ENCODE data around the gene GPR152.
"Not testable (repeated sequence)": the region's sequence is repeated elsewhere in the genome, so short reads cannot be mapped to it uniquely, and the experiment has no call there.

GPR152 gene

GRCh38 chr11:67407688-67408163 is 44.8 kb downstream of the GPR152 start:
- no peak for DNase-seq

GRCh38 chr11:67406969-67407687 is 45.4 kb downstream of the GPR152 start:
- DNase-seq: no peak

- DNase-seq: no peak
Observed at GRCh38 chr11:67406420-67406968, 46.0 kb downstream of the GPR152 start.

GRCh38 chr11:67405688-67406339 is 46.7 kb downstream of the GPR152 start:
- DNase-seq: no peak

- no peak for DNase-seq
Observed at GRCh38 chr11:67405196-67405567, 47.3 kb downstream of the GPR152 start.

- DNase-seq: no peak
Observed at GRCh38 chr11:67404515-67405195, 47.9 kb downstream of the GPR152 start.

- not testable (repeated sequence) for DNase-seq
Observed at GRCh38 chr11:67403085-67403484, 49.4 kb downstream of the GPR152 start.

GRCh38 chr11:67402192-67402839 is 50.2 kb downstream of the GPR152 start:
- DNase-seq: not testable (repeated sequence)

- DNase-seq: peak; percentile 90
Observed at GRCh38 chr11:67401495-67402191, 50.9 kb downstream of the GPR152 start, which contains the start of gene PPP1CA. TSS of gene PPP1CA (minus strand) at chr11:67401858. CDS start at chr11:67401782, 76 bp downstream.
